Measurements from ENCODE around the gene IL13. TPM values are rescaled to one million over a fixed set of nuclear protein-coding genes. Genes with fewer than 3 reads are reported as not detected.

The IL13 gene
- polyA plus RNA-seq, 1 donor from 2014 or later, result 0.25 TPM

GRCh38 chr5:132673488-132673887, 15.5 kb downstream of the IL13 start:
- H4K20me1 ChIP-seq (ENCODE audit: insufficient read depth), result no peaks in the 10 kb centered on the region
- H3K27ac ChIP-seq (ENCODE audit: low read length), result no peak overlapping the region
- H3K36me3 ChIP-seq (ENCODE audit: insufficient read depth, low read length), result no peaks in the 10 kb centered on the region
- TF ChIP-seq RAD21 (conservative IDR thresholded peaks at IDR 0.05), result no peak
- TF ChIP-seq CTCF (IDR thresholded peaks at IDR 0.05; ENCODE audit: poor library complexity, severe bottlenecking), result no peak
- no peak for TF ChIP-seq EP300 (conservative IDR thresholded peaks at IDR 0.05; ENCODE audit: poor library complexity, severe bottlenecking)
- TF ChIP-seq TAF1 (IDR thresholded peaks at IDR 0.05; ENCODE audit: low read depth), result no peak
- TF ChIP-seq REST (IDR thresholded peaks at IDR 0.05; ENCODE audit: borderline replicate concordance), result no peak
- TF ChIP-seq POLR2AphosphoS5 (IDR thresholded peaks at IDR 0.05), result no peak
- no peak for TF ChIP-seq EZH2 (IDR thresholded peaks at IDR 0.05; ENCODE audit: borderline replicate concordance, insufficient read depth, low read length, poor library complexity, severe bottlenecking)
- no peak for TF ChIP-seq MXI1 (conservative IDR thresholded peaks at IDR 0.05; ENCODE audit: poor library complexity, severe bottlenecking)
- TF ChIP-seq SMC3 (conservative IDR thresholded peaks at IDR 0.05; ENCODE audit: poor library complexity), result no peak
- no peaks in the 10 kb centered on the region for H3K27me3 ChIP-seq (ENCODE audit: insufficient read depth, low read depth, low read length)
- no peaks in the 10 kb centered on the region for H3F3A ChIP-seq (ENCODE audit: insufficient read depth, low read length, poor library complexity, severe bottlenecking)
- H3K9ac ChIP-seq (ENCODE audit: low read length), result no peak overlapping the region
- H3K4me2 ChIP-seq (ENCODE audit: low read length), result no peak overlapping the region
- H3K4me3 ChIP-seq (ENCODE audit: low read length), result no peak overlapping the region
- H3K9me3 ChIP-seq (ENCODE audit: low read length), result no peaks in the 10 kb centered on the region
- no peaks in the 10 kb centered on the region for H3K79me2 ChIP-seq (replicated peaks; ENCODE audit: insufficient read depth, low read length)
- H3K9me2 ChIP-seq (ENCODE audit: insufficient read depth, low read length), result no peaks in the 10 kb centered on the region
- H2AFZ ChIP-seq (ENCODE audit: low read depth, low read length), result no peak overlapping the region

- TF ChIP-seq EP300 (conservative IDR thresholded peaks at IDR 0.05; ENCODE audit: poor library complexity, severe bottlenecking) (no peak), CTCF (IDR thresholded peaks at IDR 0.05; ENCODE audit: poor library complexity, severe bottlenecking) (no peak), POLR2AphosphoS5 (IDR thresholded peaks at IDR 0.05) (no peak), MXI1 (conservative IDR thresholded peaks at IDR 0.05; ENCODE audit: poor library complexity, severe bottlenecking) (no peak), TAF1 (IDR thresholded peaks at IDR 0.05; ENCODE audit: low read depth) (no peak), SMC3 (conservative IDR thresholded peaks at IDR 0.05; ENCODE audit: poor library complexity) (no peak), RAD21 (conservative IDR thresholded peaks at IDR 0.05) (no peak), REST (IDR thresholded peaks at IDR 0.05; ENCODE audit: borderline replicate concordance) (no peak), EZH2 (IDR thresholded peaks at IDR 0.05; ENCODE audit: borderline replicate concordance, insufficient read depth, low read length, poor library complexity, severe bottlenecking) (no peak)
- no peaks in the 10 kb centered on the region for H3K9me3 ChIP-seq (ENCODE audit: low read length)
These were observed 16.1 kb downstream of the IL13 start, which contains the start of gene IL4 for GRCh38 chr5:132673939-132674630. TSS of gene IL4 (plus strand) at chr5:132673989. CDS start at chr5:132674051, 62 bp downstream.

More at GRCh38 chr5:132673939-132674630, 16.1 kb downstream of the IL13 start, which contains the start of gene IL4:
- Histone ChIP-seq H3K4me2 (ENCODE audit: low read length) (no peak within 1 kb of the TSS), H3K36me3 (ENCODE audit: insufficient read depth, low read length) (no peaks in the 10 kb centered on the region), H3K27me3 (ENCODE audit: insufficient read depth, low read depth, low read length) (no peaks in the 10 kb centered on the region), H2AFZ (ENCODE audit: low read depth, low read length) (no peak within 1 kb of the TSS), H3K9ac (ENCODE audit: low read length) (no peak within 1 kb of the TSS), H3K79me2 (replicated peaks; ENCODE audit: insufficient read depth, low read length) (no peaks in the 10 kb centered on the region), H4K20me1 (ENCODE audit: insufficient read depth) (no peaks in the 10 kb centered on the region), H3K4me3 (ENCODE audit: low read length) (no peak within 1 kb of the TSS), H3K9me2 (ENCODE audit: insufficient read depth, low read length) (no peaks in the 10 kb centered on the region), H3K27ac (ENCODE audit: low read length) (no peak within 1 kb of the TSS), H3F3A (ENCODE audit: insufficient read depth, low read length, poor library complexity, severe bottlenecking) (no peaks in the 10 kb centered on the region)

Measured in neural cell (in vitro differentiated cells).